ENCODE data around the gene U2AF1L4.

- TF ChIP-seq ZC3H10 (CRISPR knock-in tag; IDR thresholded peaks at IDR 0.05) = no peak
- TF ChIP-seq, protein P1, sequence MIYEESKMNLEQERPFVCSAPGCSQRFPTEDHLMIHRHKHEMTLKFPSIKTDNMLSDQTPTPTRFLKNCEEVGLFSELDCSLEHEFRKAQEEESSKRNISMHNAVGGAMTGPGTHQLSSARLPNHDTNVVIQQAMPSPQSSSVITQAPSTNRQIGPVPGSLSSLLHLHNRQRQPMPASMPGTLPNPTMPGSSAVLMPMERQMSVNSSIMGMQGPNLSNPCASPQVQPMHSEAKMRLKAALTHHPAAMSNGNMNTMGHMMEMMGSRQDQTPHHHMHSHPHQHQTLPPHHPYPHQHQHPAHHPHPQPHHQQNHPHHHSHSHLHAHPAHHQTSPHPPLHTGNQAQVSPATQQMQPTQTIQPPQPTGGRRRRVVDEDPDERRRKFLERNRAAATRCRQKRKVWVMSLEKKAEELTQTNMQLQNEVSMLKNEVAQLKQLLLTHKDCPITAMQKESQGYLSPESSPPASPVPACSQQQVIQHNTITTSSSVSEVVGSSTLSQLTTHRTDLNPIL (CRISPR knock-in tag; IDR thresholded peaks at IDR 0.05; ENCODE audit: low read depth) = no peak
- TF ChIP-seq, protein P2, sequence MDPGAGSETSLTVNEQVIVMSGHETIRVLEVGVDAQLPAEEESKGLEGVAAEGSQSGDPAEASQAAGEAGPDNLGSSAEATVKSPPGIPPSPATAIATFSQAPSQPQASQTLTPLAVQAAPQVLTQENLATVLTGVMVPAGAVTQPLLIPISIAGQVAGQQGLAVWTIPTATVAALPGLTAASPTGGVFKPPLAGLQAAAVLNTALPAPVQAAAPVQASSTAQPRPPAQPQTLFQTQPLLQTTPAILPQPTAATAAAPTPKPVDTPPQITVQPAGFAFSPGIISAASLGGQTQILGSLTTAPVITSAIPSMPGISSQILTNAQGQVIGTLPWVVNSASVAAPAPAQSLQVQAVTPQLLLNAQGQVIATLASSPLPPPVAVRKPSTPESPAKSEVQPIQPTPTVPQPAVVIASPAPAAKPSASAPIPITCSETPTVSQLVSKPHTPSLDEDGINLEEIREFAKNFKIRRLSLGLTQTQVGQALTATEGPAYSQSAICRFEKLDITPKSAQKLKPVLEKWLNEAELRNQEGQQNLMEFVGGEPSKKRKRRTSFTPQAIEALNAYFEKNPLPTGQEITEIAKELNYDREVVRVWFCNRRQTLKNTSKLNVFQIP (CRISPR knock-in tag; IDR thresholded peaks at IDR 0.05; ENCODE audit: borderline replicate concordance, low read depth) = no peak
- no peak for TF ChIP-seq RARB (CRISPR knock-in tag; IDR thresholded peaks at IDR 0.05)
- TF ChIP-seq ARNTL (CRISPR knock-in tag; IDR thresholded peaks at IDR 0.05; ENCODE audit: borderline replicate concordance, low read depth) = no peak
- TF ChIP-seq ZFP3 (CRISPR knock-in tag; IDR thresholded peaks at IDR 0.05) = no peak
- TF ChIP-seq BACH2 (CRISPR knock-in tag; IDR thresholded peaks at IDR 0.05; ENCODE audit: borderline replicate concordance) = no peak
- TF ChIP-seq ISL1 (CRISPR knock-in tag; IDR thresholded peaks at IDR 0.05) = no peak
- no peak for TF ChIP-seq PATZ1 (CRISPR knock-in tag; IDR thresholded peaks at IDR 0.05; ENCODE audit: borderline replicate concordance)
- no peak for TF ChIP-seq TCF4 (CRISPR knock-in tag; IDR thresholded peaks at IDR 0.05; ENCODE audit: borderline replicate concordance)
- no peak for TF ChIP-seq ZNF70 (CRISPR knock-in tag; IDR thresholded peaks at IDR 0.05)
- no peak for TF ChIP-seq CSRNP3 (CRISPR knock-in tag; IDR thresholded peaks at IDR 0.05)
- no peak for TF ChIP-seq ZFP30 (CRISPR knock-in tag; IDR thresholded peaks at IDR 0.05)
These were observed 32.7 kb upstream of the U2AF1L4 start for GRCh38 chr19:35777961-35778360.
